Kidney epithelial cell (primary cell): Measurements from ENCODE around the gene PRKG1. TPM values are rescaled to one million over a fixed set of nuclear protein-coding genes. Genes with fewer than 3 reads are reported as not detected.

Source experiments
- DNase-seq: peaks from one replicate; pipeline ENCODE4 v3.0.0-alpha.2; 2010; ENCODE audit warnings: low read depth
- H3K27me3 ChIP-seq: 2 replicates; pipeline ENCODE4 v1.6.0; 2011; ENCODE audit warnings: low read length; ENCODE audit not compliant: control insufficient read depth, insufficient read depth
- H3K36me3 ChIP-seq: 2 replicates; pipeline ENCODE4 v1.5.1; 2011; ENCODE audit warnings: low read length; ENCODE audit not compliant: control insufficient read depth, insufficient read depth
- H3K4me3 ChIP-seq: 2 replicates; pipeline ENCODE4 v1.5.1; 2011; ENCODE audit warnings: low read depth, mild to moderate bottlenecking, control low read depth, low read length
- total RNA-seq: library from RNA; depleted of rRNA; stranded (reverse); fragments of >200 nt; gene quantifications from 2 replicates; pipeline ENCODE4 v1.2.3, GENCODE V29; 2015
- TF ChIP-seq, protein P1 (sequence below): IDR thresholded peaks from 2 replicates; pipeline ENCODE4 v1.5.1; 2011; ENCODE audit warnings: mild to moderate bottlenecking, moderate library complexity, low read length, control low read depth, inconsistent platforms; ENCODE audit not compliant: insufficient read depth, poor library complexity, severe bottlenecking

PRKG1 gene
- total RNA-seq, 1 donor from 2014 or later = 1.3 TPM

DNA sequence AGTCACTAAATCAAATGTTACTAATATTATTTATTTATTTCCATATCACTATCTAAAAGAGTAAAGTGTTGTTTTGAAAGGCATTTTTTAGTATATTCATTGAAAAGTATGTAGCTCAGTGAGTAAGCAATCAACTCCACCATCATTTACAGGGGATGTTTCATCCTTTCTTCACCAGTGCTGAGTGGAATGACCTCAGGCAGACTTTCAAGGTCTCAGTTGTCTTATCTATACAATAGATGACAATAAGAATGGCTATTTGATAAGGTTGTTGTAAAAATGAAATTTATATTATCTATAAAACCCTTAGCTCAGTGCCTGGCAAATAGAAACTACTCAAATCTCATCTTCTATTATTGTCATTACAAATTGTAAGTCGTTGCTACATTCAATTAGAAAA is 829.4 kb downstream of the PRKG1 start:
- TF ChIP-seq, protein P1, sequence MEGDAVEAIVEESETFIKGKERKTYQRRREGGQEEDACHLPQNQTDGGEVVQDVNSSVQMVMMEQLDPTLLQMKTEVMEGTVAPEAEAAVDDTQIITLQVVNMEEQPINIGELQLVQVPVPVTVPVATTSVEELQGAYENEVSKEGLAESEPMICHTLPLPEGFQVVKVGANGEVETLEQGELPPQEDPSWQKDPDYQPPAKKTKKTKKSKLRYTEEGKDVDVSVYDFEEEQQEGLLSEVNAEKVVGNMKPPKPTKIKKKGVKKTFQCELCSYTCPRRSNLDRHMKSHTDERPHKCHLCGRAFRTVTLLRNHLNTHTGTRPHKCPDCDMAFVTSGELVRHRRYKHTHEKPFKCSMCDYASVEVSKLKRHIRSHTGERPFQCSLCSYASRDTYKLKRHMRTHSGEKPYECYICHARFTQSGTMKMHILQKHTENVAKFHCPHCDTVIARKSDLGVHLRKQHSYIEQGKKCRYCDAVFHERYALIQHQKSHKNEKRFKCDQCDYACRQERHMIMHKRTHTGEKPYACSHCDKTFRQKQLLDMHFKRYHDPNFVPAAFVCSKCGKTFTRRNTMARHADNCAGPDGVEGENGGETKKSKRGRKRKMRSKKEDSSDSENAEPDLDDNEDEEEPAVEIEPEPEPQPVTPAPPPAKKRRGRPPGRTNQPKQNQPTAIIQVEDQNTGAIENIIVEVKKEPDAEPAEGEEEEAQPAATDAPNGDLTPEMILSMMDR = no peak
- Histone ChIP-seq H3K4me3 (no peak overlapping the region), H3K27me3 (no peaks in the 10 kb centered on the region), H3K36me3 (no peaks in the 10 kb centered on the region)
- DNase-seq = no peak

DNA sequence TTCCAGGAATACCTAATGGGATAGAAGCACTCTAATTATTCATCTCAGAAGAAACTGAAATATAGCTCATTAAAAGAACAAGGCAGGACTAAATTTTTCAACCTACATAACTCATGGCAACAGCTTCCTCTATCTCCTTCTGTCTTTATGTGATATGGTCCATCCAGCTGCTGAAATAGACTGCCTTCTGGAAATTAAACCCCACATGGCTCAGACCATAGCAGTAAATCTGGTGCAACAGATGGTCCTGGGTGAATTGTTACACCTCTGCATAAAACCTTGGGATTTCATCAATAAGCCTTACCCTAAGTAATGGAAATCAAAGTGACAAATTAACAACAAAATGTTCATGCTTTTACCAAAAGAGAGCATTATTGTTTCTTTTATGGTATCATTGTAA is 830.7 kb downstream of the PRKG1 start:
- DNase-seq = no peak
- no peaks in the 10 kb centered on the region for H3K27me3 ChIP-seq
- TF ChIP-seq, protein P1 = no peak

DNA sequence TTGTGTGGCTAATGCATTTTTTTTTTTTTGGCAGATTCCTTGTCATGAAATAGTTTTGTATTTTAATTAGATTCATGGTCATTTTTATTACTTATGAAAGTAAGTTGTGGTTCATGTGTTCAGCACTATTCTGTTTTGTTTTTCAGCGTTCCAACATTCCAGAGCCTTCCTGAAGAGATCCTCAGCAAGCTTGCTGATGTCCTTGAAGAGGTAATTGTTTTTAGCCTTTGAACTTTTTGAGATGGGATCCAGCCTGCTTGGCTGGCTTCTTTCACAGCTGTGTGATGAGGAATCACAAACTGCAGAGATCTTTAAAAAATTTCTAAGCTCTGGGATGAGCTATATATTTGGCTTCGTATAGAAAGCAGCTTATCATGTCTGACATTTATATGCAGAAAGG is 833.1 kb downstream of the PRKG1 start:
- TF ChIP-seq, protein P1 = no peak
- Histone ChIP-seq H3K36me3 (no peaks in the 10 kb centered on the region), H3K27me3 (no peaks in the 10 kb centered on the region), H3K4me3 (no peak overlapping the region)
- no peak for DNase-seq

More for the DNA sequence above, 830.7 kb downstream of the PRKG1 start:
- Histone ChIP-seq H3K4me3 (no peak overlapping the region), H3K36me3 (no peaks in the 10 kb centered on the region)

DNA sequence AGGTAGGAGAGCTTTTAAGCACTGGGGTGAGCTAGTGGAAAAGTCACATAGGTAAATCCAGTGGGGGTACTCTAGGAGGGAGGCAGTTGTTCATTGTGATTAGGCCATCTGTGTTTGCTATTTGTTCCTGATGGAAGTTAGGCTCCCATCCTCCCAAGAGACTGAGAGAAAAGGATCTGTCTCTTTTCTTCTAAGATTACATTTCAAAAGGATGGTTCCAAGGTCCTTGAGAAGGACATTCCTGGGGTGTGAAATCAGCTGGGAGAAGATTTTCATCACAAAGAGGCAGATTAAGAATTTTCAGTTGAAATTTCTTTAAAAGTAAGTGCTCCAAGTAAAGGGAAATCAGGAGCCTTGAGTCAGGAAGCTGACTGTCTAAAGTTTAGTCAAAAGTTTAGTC is 835.9 kb downstream of the PRKG1 start:
- DNase-seq = no peak
- no peak overlapping the region for H3K4me3 ChIP-seq
- no peaks in the 10 kb centered on the region for H3K36me3 ChIP-seq
- TF ChIP-seq, protein P1 = no peak
- H3K27me3 ChIP-seq = no peaks in the 10 kb centered on the region

DNA sequence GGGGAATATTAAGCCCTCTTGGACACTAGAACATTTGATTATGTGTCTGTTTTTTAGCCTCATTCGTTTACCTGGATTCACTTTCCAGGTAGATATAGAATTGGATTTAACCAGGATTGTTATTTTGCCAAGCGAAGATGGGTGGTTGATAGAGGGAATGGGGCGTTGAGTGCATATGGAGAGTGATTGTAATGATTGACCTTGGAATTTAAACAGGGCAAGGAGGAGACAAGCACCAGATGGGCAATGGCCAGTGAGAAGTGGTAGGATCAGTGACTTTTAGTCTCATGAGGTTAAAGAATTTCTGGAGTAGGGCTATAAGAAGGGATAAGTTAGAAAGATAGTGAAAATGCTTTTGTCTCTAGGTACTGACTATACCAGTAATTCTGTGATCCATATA is 836.3 kb downstream of the PRKG1 start:
- Histone ChIP-seq H3K4me3 (no peak overlapping the region), H3K27me3 (no peaks in the 10 kb centered on the region), H3K36me3 (no peaks in the 10 kb centered on the region)
- DNase-seq = no peak
- TF ChIP-seq, protein P1 = no peak

DNA sequence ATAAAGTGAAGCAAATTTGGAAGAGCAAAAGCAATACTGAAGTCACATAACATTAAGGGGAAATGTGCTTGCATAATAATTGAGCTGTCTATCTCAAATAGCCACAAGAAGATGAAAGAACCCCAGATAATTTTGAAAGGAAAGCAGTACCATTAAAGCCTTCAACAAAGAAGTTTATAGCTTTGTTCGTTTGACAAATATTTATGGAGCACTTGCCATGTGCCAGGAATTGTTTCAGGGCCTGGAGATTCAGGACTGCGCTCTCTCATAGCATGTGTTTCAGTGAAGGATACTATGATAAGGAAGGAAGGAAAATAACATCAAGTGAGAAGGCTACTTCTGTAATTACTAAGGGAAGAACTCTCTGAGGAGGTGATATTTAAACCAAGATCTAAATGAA is 837.4 kb downstream of the PRKG1 start:
- TF ChIP-seq, protein P1 = no peak
- no peak overlapping the region for H3K4me3 ChIP-seq
- no peaks in the 10 kb centered on the region for H3K36me3 ChIP-seq
- no peak for DNase-seq
- no peaks in the 10 kb centered on the region for H3K27me3 ChIP-seq
